GM12878 (cell line): Measurements from ENCODE around the gene MARCHF11. TPM values are rescaled to one million over a fixed set of nuclear protein-coding genes. Genes with fewer than 3 reads are reported as not detected.

Source experiments
- ATAC-seq: fragments of 200-7000 bp; cut with Tn5 transposase; 3 replicates; pipeline ENCODE4 v1.9.1; 2020; ENCODE audit warnings: mild to moderate bottlenecking, moderate library complexity
- BruUV-seq: library from RNA; stranded (reverse); fragments of 400-500 nt; replicated peaks from 2 replicates; lab custom pipeline; 2021; lab: Mats Ljungman, UMichigan
- CTCF ChIA-PET: fragments of 300-600 bp; sonication (Branson Sonifier 250); formaldehyde crosslinking; extraction: SDS; loops from one replicate; lab custom pipeline; 2021; ENCODE audit warnings: inconsistent platforms; lab: Yijun Ruan, JAX
- POLR2A ChIA-PET: fragments of 350-600 bp; formaldehyde crosslinking; extraction: SDS; loops from one replicate; lab custom pipeline; 2021; ENCODE audit warnings: inconsistent platforms; lab: Charles Lee
- RAD21 ChIA-PET: fragments of 300-600 bp; sonication (Branson Sonifier 250); formaldehyde crosslinking; loops from one replicate; lab custom pipeline; 2023; ENCODE audit warnings: antibody characterized with exemption; ENCODE audit not compliant: unreplicated experiment; lab: Charles Lee
- SMC1A ChIA-PET: fragments of 300-600 bp; sonication (Branson Sonifier 250); formaldehyde crosslinking; loops from one replicate; lab custom pipeline; 2023; ENCODE audit not compliant: unreplicated experiment, uncharacterized antibody; lab: Charles Lee
- DNase-seq: peaks from one replicate; pipeline ENCODE4 v3.0.0-alpha.2; 2011; ENCODE audit warnings: low read depth, low spot score
- FAIRE-seq: peaks from 3 replicates; lab custom pipeline; 2011; peaks lifted over from hg19 to GRCh38; lab: Jason Lieb, UNC
- H2AFZ ChIP-seq: 2 replicates; pipeline ENCODE4 v1.6.0; 2011; ENCODE audit warnings: low read depth, low read length, control low read depth; ENCODE audit not compliant: control insufficient read depth
- H3K27ac ChIP-seq: 2 replicates; pipeline ENCODE4 v1.5.1; 2011; ENCODE audit warnings: control low read depth; ENCODE audit not compliant: control insufficient read depth, insufficient read depth
- H3K27me3 ChIP-seq, 2 experiments: replicated peaks in 1 of 2; 2 replicates each; pipeline versions ENCODE4 v1.6.0 to v1.6.1; 2011; ENCODE audit warnings: low read length in 1 of 2; ENCODE audit not compliant: control insufficient read depth in 2 of 2, insufficient read depth in 2 of 2
- H3K36me3 ChIP-seq, 2 experiments: 2 replicates each; pipeline ENCODE4 v1.5.1; 2011; ENCODE audit warnings: low read length in 1 of 2; ENCODE audit not compliant: control insufficient read depth in 2 of 2, insufficient read depth in 2 of 2
- H3K4me1 ChIP-seq: 2 replicates; pipeline ENCODE4 v1.6.1; 2011; ENCODE audit warnings: mild to moderate bottlenecking, low read length, moderate library complexity, mixed read lengths; ENCODE audit not compliant: control insufficient read depth, insufficient read depth
- H3K4me2 ChIP-seq: 2 replicates; pipeline ENCODE4 v1.6.0; 2011; ENCODE audit warnings: control low read depth; ENCODE audit not compliant: control insufficient read depth, insufficient read depth
- H3K4me3 ChIP-seq: fragments of 200-600 bp; sonication (generic); 2 replicates; pipeline ENCODE4 v1.5.1; 2016
- H3K79me2 ChIP-seq: 2 replicates; pipeline ENCODE4 v1.6.0; 2011; ENCODE audit warnings: low read length; ENCODE audit not compliant: control insufficient read depth, insufficient read depth
- H3K9ac ChIP-seq: 2 replicates; pipeline ENCODE4 v1.8.0; 2011; ENCODE audit warnings: low read length, control low read depth, mixed read lengths; ENCODE audit not compliant: control insufficient read depth, insufficient read depth
- H3K9me3 ChIP-seq: replicated peaks from 3 replicates; pipeline ENCODE4 v1.5.1; 2011; ENCODE audit warnings: mild to moderate bottlenecking, low read length; ENCODE audit not compliant: control insufficient read depth, insufficient read depth
- H4K20me1 ChIP-seq: 2 replicates; pipeline ENCODE4 v1.6.0; 2011; ENCODE audit not compliant: control insufficient read depth, insufficient read depth
- CHD1 ChIP-seq: IDR thresholded peaks from 2 replicates; pipeline ENCODE4 v1.6.1; 2012; ENCODE audit warnings: low read depth, low read length, improper control_type of control experiment
- CHD4 ChIP-seq: fragments of 200-600 bp; sonication (generic); IDR thresholded peaks from 2 replicates; pipeline ENCODE4 v1.6.1; 2016; ENCODE audit warnings: mild to moderate bottlenecking
- DPF2 ChIP-seq: fragments of 450-650 bp; IDR thresholded peaks from 2 replicates; pipeline ENCODE4 v1.6.1; 2017; ENCODE audit warnings: mild to moderate bottlenecking
- HDAC2 ChIP-seq: fragments of 200-600 bp; sonication (generic); IDR thresholded peaks from 2 replicates; pipeline ENCODE4 v1.6.1; 2017
- JUND ChIP-seq: IDR thresholded peaks from 2 replicates; pipeline ENCODE4 v1.6.1; 2012; ENCODE audit warnings: low read depth, mild to moderate bottlenecking, low read length, improper control_type of control experiment, moderate library complexity
- MTA2 ChIP-seq: fragments of 450-650 bp; IDR thresholded peaks from 2 replicates; pipeline ENCODE4 v1.6.1; 2016; ENCODE audit warnings: low read depth, mild to moderate bottlenecking, moderate library complexity
- NFXL1 ChIP-seq: fragments of 450-650 bp; IDR thresholded peaks from 2 replicates; pipeline ENCODE4 v1.6.1; 2017; ENCODE audit warnings: antibody characterized with exemption, mild to moderate bottlenecking, borderline replicate concordance
- POLR2AphosphoS5 ChIP-seq: IDR thresholded peaks from 2 replicates; pipeline ENCODE4 v1.6.1; 2011; ENCODE audit warnings: mild to moderate bottlenecking, low read length, inconsistent platforms
- RAD21 ChIP-seq: IDR thresholded peaks from 2 replicates; pipeline ENCODE4 v1.6.1; 2011; ENCODE audit warnings: mild to moderate bottlenecking, low read depth, low read length, moderate library complexity; ENCODE audit not compliant: insufficient read depth
- RFX5 ChIP-seq: IDR thresholded peaks from 2 replicates; pipeline ENCODE4 v1.6.1; 2011; ENCODE audit warnings: low read depth, low read length, improper control_type of control experiment
- SMC3 ChIP-seq: IDR thresholded peaks from 2 replicates; pipeline ENCODE4 v1.6.1; 2011; ENCODE audit warnings: low read length, improper control_type of control experiment, borderline replicate concordance
- SP1 ChIP-seq: IDR thresholded peaks from one replicate; pipeline ENCODE4 v1.6.1; 2011; ENCODE audit warnings: low read depth, low read length
- SPI1 ChIP-seq: IDR thresholded peaks from 2 replicates; pipeline ENCODE4 v1.6.1; 2011; ENCODE audit warnings: low read depth, mild to moderate bottlenecking, low read length, moderate library complexity, borderline replicate concordance; ENCODE audit not compliant: insufficient read depth
- ZBTB40 ChIP-seq: fragments of 450-650 bp; IDR thresholded peaks from 2 replicates; pipeline ENCODE4 v1.6.1; 2016; ENCODE audit warnings: mild to moderate bottlenecking, moderate library complexity, borderline replicate concordance
- WGBS: methylation state at CpG from one replicate; pipeline ENCODE4 v1.1.6; 2016; ENCODE audit warnings: low lambda C conversion rate; ENCODE audit not compliant: insufficient replicate concordance, insufficient coverage; ENCODE audit errors: missing lambda C conversion rate; 5-methylcytosine and 5-hydroxymethylcytosine counted together
- in situ Hi-C: fragments of 300-500 bp; cut with MboI; formaldehyde crosslinking; loops from 9 replicates; pipeline ENCODE4 v1.14.3; 2018; ENCODE audit warnings: mixed read lengths
- intact Hi-C: fragments of 100-400 bp; cut with micrococcal nuclease; formaldehyde crosslinking; loops from one replicate; pipeline ENCODE4 v1.14.2; 2022; ENCODE audit not compliant: unreplicated experiment
- polyA plus RNA-seq, 11 experiments: library from polyadenylated mRNA; depleted of rRNA in 4 of 11; unstranded in 6 of 11; stranded (reverse) in 5 of 11; fragments of >200 nt; fragmentation: Nextera tagmentation in 4 of 11; fragmentation: Illumina TruSeq in 1 of 11; extraction: Ambion mirVana in 4 of 11; extraction: Trizol in 1 of 11; gene quantifications; 1 replicate in 1 of 11; 2 replicates in 10 of 11; pipeline versions ENCODE4 v1.2.1 to v1.2.3, GENCODE V29; 2011 to 2016; ENCODE audit warnings: inconsistent platforms in 2 of 11, missing spikeins in 2 of 11, low read depth in 1 of 11
- total RNA-seq, 4 experiments: library from RNA; depleted of rRNA in 3 of 4; stranded (reverse); fragments of >200 nt in 3 of 4; fragmentation: Illumina TruSeq in 1 of 4; extraction: Trizol in 1 of 4; gene quantifications; 2 replicates each; pipeline versions ENCODE4 v1.2.1 to v1.2.3, GENCODE V29; 2013 to 2021
- TF ChIP-seq, protein P1 (sequence below): fragments of 450-650 bp; IDR thresholded peaks from 2 replicates; pipeline ENCODE4 v1.6.1; 2016; ENCODE audit warnings: mild to moderate bottlenecking
- TF ChIP-seq, protein P2 (sequence below): IDR thresholded peaks from 2 replicates; pipeline ENCODE4 v1.6.1; 2012; ENCODE audit warnings: low read depth, low read length, improper control_type of control experiment

The MARCHF11 gene
- total and polyA plus RNA-seq, 10 of the 15 experiments (the other 5 are each of a cell fraction or from before 2014, with no cell fraction given): 0.26 TPM; not detected in 9

DNA sequence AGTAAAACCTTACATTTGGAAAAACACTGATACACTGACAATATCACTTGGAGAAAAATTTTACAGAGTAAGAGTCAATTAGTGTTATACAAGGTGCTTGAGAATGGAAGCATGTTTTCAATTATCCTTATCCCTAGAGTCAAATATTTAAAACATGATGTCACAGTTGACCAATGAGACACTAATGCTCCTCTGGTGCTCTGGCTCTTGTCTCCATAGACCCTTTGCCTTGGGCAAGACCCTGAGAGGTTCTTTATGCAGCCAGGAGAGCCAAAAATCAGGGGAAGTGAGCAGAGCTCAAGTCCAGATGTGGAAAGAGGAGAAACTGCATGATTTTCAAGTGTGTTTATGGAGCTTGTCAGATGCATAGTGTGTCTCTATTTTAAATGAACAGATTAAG is 153.9 kb downstream of the MARCHF11 start (continued):
- no peak for TF ChIP-seq RAD21

DNA sequence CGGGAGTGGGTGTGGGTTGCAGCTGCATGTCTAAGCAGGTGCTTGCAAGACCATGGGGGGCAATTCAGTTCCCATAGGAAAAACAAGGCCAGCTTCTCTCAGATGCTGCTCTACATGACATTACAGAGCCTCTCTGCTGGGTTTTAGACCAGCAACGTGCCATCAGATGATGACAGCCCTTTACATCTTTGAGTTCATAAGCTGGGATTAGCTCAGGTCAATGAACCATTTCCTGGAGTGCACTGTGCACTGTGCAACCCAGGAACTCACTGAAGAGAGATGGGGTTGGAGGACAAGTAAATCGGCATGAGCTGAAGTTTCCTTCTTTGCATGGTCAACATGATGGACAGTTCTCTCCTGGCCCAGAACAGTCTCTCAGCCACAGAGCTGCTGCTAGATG is 160.6 kb downstream of the MARCHF11 start:
- RAD21 ChIA-PET: no interaction called here
- WGBS: 33% methylated on average over 3 of the region's 3 CpGs
- TF ChIP-seq RAD21 (no peak), DPF2 (no peak), ZBTB40 (no peak), MTA2 (no peak), SMC3 (no peak), SP1 (no peak), NFXL1 (no peak), SPI1 (no peak), JUND (no peak), CHD4 (no peak), POLR2AphosphoS5 (no peak), RFX5 (no peak), CHD1 (no peak), HDAC2 (no peak)
- TF ChIP-seq, protein P1, sequence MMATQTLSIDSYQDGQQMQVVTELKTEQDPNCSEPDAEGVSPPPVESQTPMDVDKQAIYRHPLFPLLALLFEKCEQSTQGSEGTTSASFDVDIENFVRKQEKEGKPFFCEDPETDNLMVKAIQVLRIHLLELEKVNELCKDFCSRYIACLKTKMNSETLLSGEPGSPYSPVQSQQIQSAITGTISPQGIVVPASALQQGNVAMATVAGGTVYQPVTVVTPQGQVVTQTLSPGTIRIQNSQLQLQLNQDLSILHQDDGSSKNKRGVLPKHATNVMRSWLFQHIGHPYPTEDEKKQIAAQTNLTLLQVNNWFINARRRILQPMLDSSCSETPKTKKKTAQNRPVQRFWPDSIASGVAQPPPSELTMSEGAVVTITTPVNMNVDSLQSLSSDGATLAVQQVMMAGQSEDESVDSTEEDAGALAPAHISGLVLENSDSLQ: no peak
- TF ChIP-seq, protein P2, sequence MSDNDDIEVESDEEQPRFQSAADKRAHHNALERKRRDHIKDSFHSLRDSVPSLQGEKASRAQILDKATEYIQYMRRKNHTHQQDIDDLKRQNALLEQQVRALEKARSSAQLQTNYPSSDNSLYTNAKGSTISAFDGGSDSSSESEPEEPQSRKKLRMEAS: no peak

More for the DNA sequence above, 160.6 kb downstream of the MARCHF11 start:
- Histone ChIP-seq H3K79me2 (no peaks in the 10 kb centered on the region), H2AFZ (no peak overlapping the region), H3K36me3 (no peaks in the 10 kb centered on the region), H3K27ac (no peak overlapping the region), H4K20me1 (no peaks in the 10 kb centered on the region), H3K4me2 (no peak overlapping the region), H3K9me3 (no peaks in the 10 kb centered on the region), H3K4me3 (no peak overlapping the region), H3K9ac (no peak overlapping the region), H3K4me1 (no peaks in the 10 kb centered on the region), H3K27me3 (no peaks in the 10 kb centered on the region)
- POLR2A ChIA-PET: no interaction called here
- CTCF ChIA-PET: no interaction called here
- SMC1A ChIA-PET: no interaction called here
- no peak for FAIRE-seq
- in situ Hi-C loops (no loop called here), intact Hi-C loops (no loop called here)
- ATAC-seq: no peak
- BruUV-seq: no TSS peak
- DNase-seq: no peak
